ENCODE data around the gene RS1.

RS1 gene

DNA sequence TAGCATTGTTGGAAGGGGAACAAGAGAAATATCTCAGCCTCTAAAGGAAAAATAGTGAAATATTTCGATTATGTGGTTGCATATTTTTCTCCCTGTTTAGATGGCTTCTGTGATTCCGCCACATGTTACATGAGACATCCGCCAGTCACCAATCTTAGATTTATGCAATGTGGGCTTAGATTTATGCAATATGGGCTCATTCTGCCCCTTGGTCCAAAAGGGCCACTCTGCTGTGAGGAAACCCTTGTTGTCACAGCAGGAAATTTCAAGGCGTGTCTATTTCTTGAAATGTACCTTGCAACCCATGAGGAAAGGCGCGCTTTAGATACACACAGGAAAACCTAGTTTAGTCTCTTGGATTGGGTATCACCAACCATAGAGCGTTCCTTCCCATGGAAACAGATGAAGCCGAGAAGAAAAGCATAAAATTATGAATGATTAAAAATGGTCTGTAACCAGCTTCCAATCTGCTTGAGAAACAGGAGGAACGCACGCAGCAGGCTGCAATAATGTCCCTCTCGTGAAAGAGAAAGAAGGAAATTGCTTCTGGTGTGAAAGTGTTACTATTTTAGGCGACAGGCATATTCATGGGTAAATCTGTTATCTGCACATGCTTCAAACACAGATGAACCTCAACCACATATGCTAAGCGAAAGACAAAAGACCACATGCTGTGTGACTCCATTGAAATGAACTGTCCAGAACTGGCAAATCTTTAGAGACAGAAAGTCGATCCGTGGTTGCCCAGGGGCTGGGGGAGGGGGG lies 3.7 kb downstream of the RS1 start:
- DNase-seq: no peak

DNA sequence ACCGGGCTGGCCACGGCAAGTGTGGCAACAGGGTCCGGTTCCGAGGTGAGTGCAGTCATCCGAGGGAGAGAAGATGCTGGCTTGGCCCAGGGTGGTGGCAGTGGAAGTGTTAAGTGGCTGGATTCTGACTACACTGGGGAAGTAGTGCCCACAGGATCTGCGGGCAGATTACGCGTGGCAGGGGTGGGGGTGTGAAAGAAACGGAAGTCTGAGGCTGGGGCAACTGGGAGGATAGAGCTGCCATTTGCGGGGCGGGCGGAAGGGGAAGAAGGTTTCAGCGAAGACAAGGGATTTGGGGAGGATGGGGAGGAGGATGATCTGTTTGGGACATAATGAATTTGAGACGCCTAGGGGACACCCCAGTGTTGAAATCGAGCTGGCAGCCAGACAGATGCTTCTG lies 5.3 kb downstream of the RS1 start:
- DNase-seq: no peak

GRCh38 chrX:18664947-18665346 lies 7.0 kb downstream of the RS1 start:
- no peak for DNase-seq

- no peak for DNase-seq
Measured at GRCh38 chrX:18661273-18661672, 10.6 kb downstream of the RS1 start.

GRCh38 chrX:18654875-18655836 lies 16.8 kb downstream of the RS1 start:
- DNase-seq: no peak

- DNase-seq: no peak
Measured at GRCh38 chrX:18652636-18653035, 19.3 kb downstream of the RS1 start.

DNA sequence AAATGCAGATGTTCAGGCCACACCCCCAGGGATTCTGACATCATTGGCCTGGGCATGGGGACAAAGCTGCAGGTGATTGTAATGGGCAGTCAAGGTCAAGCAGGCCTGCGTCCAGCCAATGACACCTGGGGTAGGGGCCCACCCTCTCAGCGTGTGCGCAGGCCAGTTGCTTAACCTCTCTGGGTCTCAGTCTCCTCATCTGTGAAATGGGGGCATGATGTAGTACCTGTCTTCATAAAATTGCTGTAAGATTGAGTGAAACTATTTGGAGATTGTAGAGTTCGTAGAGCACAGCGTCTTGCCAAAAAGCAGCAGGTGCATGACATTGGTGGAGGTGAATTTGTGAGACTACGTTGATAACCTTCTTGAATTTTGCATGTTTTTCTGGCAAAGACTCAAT lies 21.2 kb downstream of the RS1 start:
- no peak for DNase-seq

GRCh38 chrX:18649498-18649951 lies 22.4 kb downstream of the RS1 start:
- peak; percentile 17 for DNase-seq

DNA sequence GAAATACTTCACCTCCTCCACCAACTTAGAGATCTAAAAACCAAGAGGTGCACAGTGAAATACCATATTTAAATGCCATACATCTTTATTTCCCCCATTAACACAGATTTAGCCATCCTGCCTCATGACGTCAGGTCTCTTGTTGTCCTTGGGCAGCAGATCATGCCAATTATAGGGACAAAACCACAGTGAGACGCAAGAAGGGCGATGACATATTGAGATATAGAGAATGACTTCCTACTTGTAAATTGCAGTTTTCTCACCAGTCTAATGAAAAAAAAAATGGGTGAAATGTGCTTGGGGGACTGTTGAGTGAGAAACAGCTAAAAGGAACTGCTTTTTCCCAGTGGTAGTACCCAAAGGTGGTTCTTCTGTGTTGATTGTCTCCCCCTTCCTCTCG lies 24.3 kb downstream of the RS1 start:
- DNase-seq: no peak

GRCh38 chrX:18643853-18644252 lies 28.1 kb downstream of the RS1 start:
- DNase-seq: no peak

- DNase-seq: no peak
Measured at GRCh38 chrX:18643243-18643642, 28.7 kb downstream of the RS1 start.

- DNase-seq: no peak
Measured at GRCh38 chrX:18640686-18641085, 31.2 kb downstream of the RS1 start.

GRCh38 chrX:18639280-18639679 lies 32.6 kb downstream of the RS1 start:
- no peak for DNase-seq

DNA sequence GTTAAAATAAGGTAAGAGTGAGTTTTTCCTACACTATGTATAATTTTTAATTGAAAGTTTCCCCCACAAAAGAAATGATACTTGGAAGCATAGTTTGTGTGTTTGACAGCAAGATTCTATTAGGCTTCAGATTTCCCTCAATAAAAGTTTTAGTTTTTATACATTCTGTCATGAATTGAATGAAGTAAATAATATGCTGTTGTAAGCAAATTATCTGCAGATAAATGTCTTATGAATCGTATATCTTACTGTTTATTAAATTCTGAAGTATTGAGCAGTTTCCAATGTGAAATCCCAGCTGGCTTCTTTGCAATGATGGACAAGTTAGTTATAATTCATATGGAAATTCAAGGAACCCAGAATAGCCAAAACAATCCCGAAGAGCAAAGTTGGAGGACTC lies 33.5 kb downstream of the RS1 start:
- no peak for DNase-seq

DNA sequence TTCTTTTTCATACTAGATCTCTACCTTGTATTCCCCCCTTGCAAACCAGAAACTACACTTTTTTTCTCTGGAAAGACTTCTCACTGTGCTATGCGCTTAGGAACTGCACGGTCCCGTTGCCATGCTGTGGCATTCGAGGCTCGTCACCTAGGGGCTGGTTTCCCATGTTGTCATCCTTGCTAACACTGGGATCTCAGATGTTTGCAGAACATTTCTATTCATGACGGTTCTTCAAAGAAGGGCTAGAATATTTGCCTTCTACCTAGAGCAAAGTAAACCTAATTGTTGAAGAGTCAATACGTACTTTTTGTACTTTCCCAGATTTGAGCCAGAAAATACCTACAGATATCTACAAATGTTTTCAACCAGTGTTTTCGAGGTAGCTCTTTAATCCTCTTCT lies 41.0 kb downstream of the RS1 start:
- DNase-seq: no peak

DNA sequence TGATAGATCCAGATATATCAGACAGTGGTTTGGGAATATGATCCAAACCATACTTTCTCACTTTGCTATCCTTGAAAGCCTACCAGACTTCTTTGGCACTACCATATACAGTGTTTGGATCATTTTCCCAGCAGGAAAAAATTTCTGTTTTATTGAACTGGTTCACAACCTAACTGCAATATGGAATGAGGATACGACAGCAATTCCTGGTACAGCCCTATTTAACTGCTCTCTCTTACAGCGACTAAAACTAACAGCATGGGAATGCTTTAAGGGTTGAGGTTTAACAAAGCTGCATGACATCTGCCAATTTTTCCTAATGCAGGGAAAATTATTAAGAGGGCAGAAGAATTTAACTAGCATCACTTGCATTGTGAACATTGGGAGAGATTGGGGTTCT lies 47.3 kb downstream of the RS1 start:
- no peak for DNase-seq

- no peak for DNase-seq
Measured at GRCh38 chrX:18620349-18620748, 51.6 kb downstream of the RS1 start.

DNA sequence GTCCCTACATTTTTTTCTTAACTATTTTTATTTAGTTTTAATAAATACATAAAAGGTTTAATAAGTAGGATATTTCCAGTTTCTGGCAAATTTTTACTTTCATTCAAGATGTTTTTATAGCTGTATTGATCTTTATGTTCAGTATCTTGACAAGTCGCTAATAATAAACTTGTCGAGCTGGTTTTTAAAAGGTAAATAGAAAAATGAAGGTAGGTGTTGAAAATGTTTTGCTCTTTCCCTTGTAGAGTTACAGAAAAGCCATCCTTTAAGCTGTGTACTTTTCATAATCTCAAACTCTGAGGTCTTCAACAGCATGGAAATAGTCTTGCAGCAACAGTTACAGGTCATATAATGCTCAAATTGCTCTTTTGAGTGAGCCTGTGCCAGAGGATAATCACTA lies 52.6 kb downstream of the RS1 start:
- no peak for DNase-seq

DNA sequence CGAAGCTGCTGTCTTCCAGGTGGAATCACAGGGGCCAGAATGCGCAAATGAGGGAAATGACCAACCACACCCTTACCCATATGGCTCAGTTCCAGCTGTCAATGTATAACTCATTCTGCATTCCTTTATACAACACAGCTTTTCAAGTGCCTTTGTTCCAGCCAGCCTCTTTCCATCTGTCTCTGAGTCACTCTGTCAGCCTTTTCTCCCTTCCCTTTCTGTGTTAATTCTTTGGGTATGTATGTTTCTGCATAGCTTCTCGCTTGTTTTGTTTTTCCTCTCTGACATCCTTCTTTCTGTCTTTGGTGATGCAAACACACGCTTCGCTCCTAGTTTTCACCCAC lies 54.5 kb downstream of the RS1 start:
- peak; percentile 4 for DNase-seq

- peak; percentile 4 for DNase-seq
Measured at GRCh38 chrX:18616688-18617406, 55.1 kb downstream of the RS1 start.

DNA sequence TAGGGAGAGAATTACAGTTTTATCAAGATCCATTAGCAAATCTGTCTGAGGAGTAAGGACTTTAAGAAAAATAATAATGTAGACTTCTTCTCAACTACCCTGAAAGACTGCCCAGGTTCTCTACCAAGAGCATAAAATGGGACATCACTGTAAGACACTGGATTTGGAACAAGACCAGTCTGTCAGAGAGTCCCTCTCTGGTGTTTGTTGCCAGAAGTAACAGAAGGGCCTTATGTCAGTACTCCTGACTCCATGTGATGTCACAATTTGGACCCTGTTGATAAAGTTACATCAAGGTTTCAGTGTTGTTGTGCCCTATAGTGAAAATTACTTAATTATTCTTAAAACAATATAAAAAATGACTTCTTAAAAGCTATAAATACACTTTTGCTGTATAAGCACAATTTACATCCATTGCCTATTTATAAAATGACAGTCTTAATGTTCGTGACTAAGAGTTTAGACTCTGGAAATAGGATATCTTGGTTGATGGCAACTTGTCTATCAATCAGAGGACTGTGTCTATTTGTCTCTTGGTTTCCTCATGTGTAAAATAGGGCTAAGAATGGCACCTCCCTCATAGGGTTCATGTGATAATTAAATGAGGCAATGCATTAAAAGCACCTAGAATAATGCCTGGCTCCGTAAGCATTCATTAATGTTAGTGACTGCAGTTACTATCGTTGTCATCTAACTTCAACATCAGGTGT lies 57.8 kb downstream of the RS1 start:
- no peak for DNase-seq

- DNase-seq: no peak
Measured at GRCh38 chrX:18607966-18608365, 63.9 kb downstream of the RS1 start.
